Measurements from ENCODE around the gene WDR81.
A peak's percentile ranks its signal among the peaks of the same experiment; 100 is the strongest.
"Not testable (repeated sequence)": the region's sequence is repeated elsewhere in the genome, so short reads cannot be mapped to it uniquely, and the experiment has no call there.

WDR81 gene

DNA sequence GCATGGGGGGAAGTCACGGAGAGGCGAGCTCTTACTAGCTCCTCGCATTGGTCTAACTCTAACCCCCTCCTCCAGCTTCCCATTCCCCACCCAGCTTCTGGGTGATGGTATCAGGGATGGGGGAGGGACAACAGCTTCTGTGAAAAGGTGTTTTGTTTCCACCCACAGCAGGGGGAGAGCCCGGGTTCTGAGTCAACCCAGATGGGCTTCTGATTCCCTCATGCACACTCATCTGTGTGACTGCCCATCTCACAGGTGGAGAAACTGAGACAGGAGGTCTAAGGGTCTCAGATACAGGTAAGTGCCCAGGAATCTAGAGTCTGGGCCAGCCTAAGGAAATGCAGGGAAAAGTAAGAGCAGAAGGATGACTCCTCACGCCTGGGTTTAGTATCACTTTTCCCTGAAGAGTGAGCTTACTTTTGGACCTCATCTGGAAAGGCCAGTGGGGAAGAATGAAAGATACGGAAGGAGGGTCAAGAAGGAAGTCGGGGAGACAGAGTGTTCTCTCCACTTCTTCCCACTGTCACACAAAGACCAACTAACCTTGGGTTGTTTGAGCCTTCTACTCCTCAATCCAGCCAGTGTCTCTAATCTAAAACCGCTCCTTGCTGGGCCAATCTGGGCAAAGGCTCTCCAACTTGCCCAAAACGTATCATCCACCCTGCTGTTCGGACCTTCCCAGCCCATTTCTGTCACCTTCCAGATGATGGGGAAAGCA is 11.2 kb upstream of the WDR81 start:
- no peak for DNase-seq (ENCODE audit: low read depth in 4 of 4, low spot score in 1 of 4)

DNA sequence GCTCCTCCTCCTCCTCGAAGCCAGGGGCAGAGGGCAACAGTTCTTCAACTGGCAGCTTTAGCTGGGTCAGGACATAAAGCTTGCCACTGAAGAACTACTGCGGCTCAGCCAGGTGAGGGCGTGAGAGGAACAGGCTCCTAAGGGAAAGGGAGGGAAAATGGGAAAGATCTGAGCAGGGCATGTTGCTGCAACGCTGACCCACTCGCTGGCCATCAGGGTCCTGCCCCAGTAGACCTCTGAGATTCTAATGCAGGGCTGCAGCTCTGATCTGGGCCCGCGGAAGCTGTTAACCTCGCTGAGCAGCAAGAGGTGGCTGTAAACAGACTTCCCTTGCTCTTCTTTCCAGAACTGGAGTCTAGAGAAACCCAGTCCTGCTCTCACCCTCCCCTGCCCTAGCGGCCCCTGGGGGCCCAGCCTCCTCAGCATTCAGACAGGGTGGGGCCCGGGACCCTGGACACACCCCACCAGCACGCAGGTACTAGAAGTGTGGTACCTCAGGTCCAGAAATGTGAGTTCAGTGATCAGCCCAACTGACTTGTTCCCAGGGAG is 10.6 kb upstream of the WDR81 start:
- DNase-seq (ENCODE audit: low read depth in 4 of 4, low spot score in 1 of 4), result no peak

- no peak for DNase-seq (ENCODE audit: low read depth in 4 of 4, low spot score in 1 of 4)
Measured at GRCh38 chr17:1714427-1714979, 10.0 kb upstream of the WDR81 start.

GRCh38 chr17:1714980-1715802 is 9.3 kb upstream of the WDR81 start:
- DNase-seq (ENCODE audit: low read depth in 4 of 4, low spot score in 1 of 4), result no peak

DNA sequence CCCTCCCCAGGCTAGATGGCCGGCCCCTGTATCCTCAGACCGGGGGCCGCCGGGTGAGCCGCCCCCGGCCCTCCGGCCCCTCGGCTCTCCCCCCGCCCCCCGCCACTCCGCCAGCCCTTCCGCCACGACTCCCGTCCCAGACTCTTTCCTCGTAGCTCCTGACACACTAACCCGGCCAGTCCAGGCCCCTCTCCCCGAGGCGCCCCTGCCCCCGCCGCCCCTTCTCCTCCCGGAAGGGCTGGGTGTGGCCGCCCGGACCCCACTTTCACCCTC is 8.8 kb upstream of the WDR81 start:
- DNase-seq (ENCODE audit: low read depth in 4 of 4, low spot score in 1 of 4), result no peak

DNA sequence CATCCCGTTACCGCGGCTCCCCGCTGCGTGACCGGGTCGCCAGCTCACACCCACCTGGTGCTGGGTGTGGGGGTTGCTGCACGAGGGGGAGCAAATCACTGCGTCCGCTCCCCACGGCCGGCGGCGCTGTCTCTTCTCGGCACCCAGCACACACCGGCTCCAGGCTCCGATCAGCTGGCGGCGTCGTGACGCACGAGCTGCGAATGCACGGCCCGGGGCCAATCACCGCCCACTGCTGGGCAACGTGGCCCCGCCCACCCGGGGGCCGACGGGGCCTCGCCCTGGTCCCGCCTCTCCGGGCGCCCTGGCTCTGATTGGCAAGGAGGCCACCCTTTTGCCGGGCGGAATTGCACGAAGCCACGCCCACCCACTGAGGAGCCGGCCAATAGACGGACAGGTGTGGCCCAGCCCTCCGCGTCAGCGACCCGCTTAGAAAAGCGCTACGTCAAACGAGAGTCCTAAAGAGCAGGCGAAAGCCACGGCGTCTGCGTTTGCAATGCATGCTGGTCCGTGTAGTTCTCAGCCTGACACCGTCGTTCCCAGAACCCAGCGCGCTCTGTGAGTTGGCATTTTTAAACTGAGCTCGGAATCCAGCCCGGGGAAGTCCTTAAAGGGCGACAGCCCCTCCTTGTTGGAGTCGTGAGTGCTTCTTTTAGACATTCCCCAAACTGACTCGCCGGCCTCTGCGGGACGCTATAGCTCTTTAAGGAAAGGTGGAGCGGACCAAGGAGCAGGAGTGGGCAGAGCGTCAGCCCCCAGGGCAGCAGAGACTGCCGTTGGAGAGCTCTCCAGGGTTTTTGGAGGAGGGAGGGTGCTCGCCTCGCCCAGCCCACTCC is 8.2 kb upstream of the WDR81 start:
- DNase-seq (ENCODE audit: low read depth in 4 of 4, low spot score in 1 of 4), result peak; percentile 95 to 100 (median 100)

DNA sequence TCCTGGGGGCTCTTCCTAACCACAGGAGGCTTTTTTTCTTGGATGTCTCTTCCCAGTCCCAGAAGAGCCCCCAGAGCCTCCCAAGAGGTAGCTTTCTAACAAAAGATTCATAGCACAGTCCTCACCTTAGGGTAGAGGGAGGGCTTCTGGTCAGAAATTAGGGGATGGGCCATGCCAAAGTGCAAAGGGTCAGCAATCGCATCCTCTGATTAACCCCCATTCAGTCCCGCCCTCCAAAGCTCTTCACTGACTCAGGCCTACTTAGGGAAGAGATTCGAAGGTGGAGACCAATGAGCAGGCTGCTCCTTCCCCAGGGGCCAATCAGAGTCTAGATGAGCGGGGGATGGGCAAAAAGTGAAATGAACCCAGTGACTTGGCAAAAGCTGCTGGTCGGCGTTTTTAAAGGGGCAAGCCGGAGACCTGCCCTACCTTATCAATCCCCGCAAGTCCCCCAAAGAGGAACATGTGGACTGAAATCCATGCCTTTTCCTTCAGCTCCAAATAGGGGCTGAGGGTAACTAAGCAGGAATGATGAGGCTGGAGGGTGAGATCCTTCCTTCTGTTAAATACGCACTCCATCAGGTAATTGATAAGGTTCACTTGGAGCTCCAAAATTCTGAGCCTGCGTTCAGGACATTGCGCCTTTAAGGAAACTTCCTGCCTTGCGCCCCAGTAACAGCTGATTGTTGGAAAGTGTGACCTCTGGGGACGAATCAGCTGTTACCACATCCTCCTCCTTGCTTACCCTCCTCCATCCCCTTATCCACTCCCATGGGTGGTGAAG is 7.4 kb upstream of the WDR81 start:
- peak; percentile 70 to 85 (median 74) for DNase-seq (ENCODE audit: low read depth in 4 of 4, low spot score in 1 of 4)

DNA sequence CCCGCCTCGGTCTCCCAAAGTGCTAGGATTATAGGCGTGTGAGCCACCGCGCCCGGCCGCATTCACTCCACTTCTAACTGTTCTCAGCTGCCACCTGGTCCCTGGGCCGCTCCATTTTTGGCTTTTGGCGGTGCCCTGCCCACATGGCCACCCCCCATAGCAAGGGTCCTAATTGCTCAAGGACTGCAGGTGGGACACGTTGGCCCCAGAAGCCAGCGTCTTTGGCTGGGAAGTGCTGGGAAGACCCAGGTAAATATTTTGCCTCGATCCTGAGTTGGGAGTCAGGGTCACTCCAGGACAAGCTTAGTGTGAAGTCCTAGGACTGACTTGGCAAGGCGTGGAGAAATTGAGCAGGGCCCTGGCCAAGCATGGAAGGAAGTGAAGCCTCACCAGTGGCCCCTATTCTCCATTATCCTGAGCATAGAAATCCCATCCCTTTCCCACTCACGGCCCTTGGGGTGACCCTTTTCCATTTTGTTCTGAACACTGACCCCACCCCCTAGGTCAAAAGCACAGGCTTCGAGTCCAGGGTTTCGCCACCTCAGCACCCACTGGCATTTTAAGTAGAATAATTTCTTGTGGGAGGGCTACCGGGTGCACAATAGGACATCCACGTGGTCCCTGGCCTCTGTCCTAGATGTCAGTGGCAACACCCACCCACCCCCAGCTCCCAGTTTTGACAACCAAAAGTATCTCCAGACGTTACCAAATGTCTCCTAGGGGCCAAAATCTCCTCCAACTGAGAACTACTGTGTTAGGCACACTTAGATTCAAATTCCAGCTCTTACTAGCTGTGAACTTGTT is 5.9 kb upstream of the WDR81 start:
- no peak for DNase-seq (ENCODE audit: low read depth in 4 of 4, low spot score in 1 of 4)

GRCh38 chr17:1720856-1721386 is 3.6 kb upstream of the WDR81 start:
- peak in 2 of 4 experiments; percentile 38 to 55 for DNase-seq (ENCODE audit: low read depth in 4 of 4, low spot score in 1 of 4)

- not testable (repeated sequence) for DNase-seq (ENCODE audit: low read depth in 4 of 4, low spot score in 1 of 4)
Measured at GRCh38 chr17:1722022-1722421, 2.5 kb upstream of the WDR81 start.

DNA sequence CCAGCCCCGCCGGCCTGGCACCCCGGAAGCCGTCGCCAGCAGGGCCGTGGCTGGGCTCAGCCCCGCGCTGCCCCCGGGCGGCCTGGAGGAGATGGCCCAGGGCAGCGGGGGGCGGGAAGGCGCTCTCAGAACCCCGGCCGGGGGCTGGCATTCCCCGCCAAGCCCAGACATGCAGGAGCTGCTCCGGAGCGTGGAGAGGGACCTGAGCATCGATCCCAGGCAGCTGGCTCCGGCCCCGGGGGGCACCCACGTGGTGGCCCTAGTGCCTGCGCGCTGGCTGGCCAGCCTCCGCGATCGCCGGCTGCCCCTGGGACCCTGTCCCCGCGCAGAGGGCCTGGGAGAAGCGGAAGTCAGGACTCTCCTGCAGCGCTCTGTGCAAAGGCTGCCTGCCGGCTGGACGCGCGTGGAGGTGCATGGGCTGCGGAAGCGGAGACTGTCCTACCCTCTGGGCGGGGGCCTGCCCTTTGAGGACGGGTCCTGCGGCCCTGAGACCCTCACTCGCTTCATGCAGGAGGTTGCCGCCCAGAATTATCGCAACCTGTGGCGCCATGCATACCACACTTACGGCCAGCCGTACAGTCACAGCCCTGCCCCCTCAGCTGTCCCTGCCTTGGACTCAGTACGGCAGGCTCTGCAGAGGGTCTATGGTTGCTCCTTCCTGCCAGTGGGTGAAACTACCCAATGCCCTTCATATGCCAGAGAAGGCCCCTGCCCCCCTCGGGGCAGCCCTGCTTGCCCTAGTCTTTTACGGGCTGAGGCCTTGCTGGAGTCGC is 551 bp downstream of the WDR81 start:
- no peak for DNase-seq (ENCODE audit: low read depth in 4 of 4, low spot score in 1 of 4)

- no peak for DNase-seq (ENCODE audit: low read depth in 4 of 4, low spot score in 1 of 4)
Measured at GRCh38 chr17:1725642-1726511, 1.4 kb downstream of the WDR81 start.

DNA sequence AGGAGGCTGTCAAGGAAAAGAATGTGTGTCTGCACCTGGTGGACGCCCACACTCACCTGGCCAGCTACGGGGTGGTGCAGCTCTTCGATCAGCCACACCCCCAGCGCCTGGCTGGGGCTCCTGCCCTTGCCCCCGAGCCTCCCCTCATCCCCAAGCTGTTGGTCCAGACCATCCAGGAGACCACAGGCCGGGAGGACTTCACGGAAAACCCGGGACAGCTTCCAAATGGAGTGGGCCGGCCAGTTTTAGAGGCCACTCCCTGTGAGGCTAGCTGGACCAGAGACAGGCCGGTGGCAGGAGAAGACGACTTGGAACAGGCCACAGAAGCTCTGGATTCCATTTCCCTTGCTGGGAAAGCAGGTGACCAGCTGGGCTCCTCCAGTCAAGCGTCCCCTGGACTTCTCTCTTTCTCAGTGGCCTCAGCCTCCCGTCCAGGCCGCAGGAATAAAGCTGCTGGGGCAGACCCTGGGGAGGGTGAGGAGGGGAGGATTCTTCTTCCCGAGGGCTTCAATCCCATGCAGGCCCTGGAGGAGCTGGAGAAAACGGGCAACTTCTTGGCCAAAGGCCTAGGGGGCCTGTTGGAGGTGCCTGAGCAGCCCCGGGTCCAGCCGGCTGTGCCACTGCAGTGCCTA is 2.2 kb downstream of the WDR81 start:
- no peak for DNase-seq (ENCODE audit: low read depth in 4 of 4, low spot score in 1 of 4)

- DNase-seq (ENCODE audit: low read depth in 4 of 4, low spot score in 1 of 4), result no peak
Measured at GRCh38 chr17:1727258-1727789, 2.8 kb downstream of the WDR81 start.

DNA sequence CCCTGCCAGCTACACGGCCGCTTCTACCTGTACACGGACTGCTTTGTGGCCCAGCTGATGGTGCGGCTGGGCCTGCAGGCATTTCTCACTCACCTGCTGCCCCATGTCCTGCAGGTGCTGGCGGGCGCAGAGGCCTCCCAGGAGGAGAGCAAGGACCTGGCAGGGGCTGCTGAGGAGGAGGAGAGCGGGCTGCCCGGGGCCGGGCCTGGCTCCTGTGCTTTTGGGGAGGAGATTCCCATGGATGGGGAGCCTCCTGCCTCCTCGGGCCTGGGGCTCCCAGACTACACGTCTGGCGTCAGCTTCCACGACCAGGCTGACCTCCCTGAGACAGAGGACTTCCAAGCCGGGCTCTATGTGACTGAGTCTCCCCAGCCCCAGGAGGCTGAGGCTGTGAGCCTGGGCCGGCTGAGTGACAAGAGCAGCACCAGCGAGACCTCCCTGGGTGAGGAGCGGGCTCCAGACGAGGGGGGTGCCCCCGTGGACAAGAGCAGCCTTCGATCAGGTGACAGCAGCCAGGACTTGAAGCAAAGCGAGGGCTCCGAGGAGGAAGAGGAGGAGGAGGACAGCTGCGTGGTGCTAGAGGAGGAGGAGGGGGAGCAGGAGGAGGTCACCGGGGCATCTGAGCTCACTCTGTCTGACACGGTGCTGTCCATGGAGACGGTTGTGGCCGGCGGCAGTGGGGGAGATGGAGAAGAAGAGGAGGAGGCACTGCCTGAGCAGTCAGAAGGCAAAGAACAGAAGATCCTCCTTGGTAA is 3.5 kb downstream of the WDR81 start:
- DNase-seq (ENCODE audit: low read depth in 4 of 4, low spot score in 1 of 4), result no peak

- DNase-seq (ENCODE audit: low read depth in 4 of 4, low spot score in 1 of 4), result no peak
Measured at GRCh38 chr17:1729966-1730325, 5.4 kb downstream of the WDR81 start.
